ENCODE data around the gene PDXDC1. TPM values are rescaled to one million over a fixed set of nuclear protein-coding genes. Genes with fewer than 3 reads are reported as not detected.
"Not testable (repeated sequence)": the region's sequence is repeated elsewhere in the genome, so short reads cannot be mapped to it uniquely, and the experiment has no call there.

Gene PDXDC1
- total RNA-seq, 1 donor from 2014 or later = 123 TPM

DNA sequence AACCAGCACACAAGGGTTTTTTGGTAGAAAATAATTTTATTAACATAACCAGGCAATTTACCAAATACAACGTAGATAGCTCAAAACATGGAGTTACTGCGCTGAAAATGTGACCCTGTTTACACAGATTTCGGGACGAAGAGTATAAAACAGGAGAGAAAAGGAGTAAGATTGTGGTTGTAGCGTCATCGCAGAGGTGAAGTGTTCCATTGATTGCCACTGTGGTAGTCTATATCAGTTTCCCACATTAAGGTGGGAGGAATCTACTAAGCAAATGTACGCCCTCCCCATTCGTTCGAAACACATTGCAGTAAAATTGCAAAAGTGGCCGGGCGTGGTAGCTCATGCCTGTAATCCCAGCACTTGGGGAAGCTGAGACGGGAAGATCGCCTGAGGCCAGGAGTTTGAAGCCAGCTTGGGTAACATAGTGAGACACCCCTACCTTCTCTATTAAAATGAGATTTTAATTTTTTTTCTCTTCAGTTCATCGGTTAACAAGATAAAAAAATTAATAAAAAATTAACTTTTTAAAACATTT lies 972 bp upstream of the PDXDC1 start:
- Histone ChIP-seq H3K4me2 (ENCODE audit: low read length) (peak overlapping the region; percentile 97), H3K4me3 (ENCODE audit: insufficient read depth, low read depth, low read length) (peak overlapping the region; percentile 77), H3K79me2 (ENCODE audit: insufficient read depth, low read length) (peaks cover 41% of the 10 kb centered on the region), H3K9ac (ENCODE audit: low read length) (peak overlapping the region; percentile 92), H4K20me1 (ENCODE audit: insufficient read depth, low read length) (peaks cover 30% of the 10 kb centered on the region)
- not testable (repeated sequence) for FAIRE-seq; H3K27ac ChIP-seq (ENCODE audit: low read depth, low read length); H3K27me3 ChIP-seq (ENCODE audit: insufficient read depth, low read length); H2AFZ ChIP-seq (ENCODE audit: low read depth, low read length); H3K4me1 ChIP-seq (ENCODE audit: insufficient read depth, low read length); H3K36me3 Mint-ChIP-seq (ENCODE audit: low read depth, unreplicated experiment); DNase-seq (ENCODE audit: low read depth); H3K36me3 ChIP-seq (ENCODE audit: insufficient read depth, low read length); H3K9me3 ChIP-seq (ENCODE audit: insufficient read depth, low read depth, low read length); H3K4me1 Mint-ChIP-seq (ENCODE audit: low read depth, unreplicated experiment); H3K9me3 Mint-ChIP-seq (ENCODE audit: unreplicated experiment); H3K27ac Mint-ChIP-seq (ENCODE audit: unreplicated experiment); H3K27me3 Mint-ChIP-seq (ENCODE audit: low read depth, unreplicated experiment)
- peak overlapping the region; percentile 91 for H3K4me3 Mint-ChIP-seq (ENCODE audit: unreplicated experiment)

DNA sequence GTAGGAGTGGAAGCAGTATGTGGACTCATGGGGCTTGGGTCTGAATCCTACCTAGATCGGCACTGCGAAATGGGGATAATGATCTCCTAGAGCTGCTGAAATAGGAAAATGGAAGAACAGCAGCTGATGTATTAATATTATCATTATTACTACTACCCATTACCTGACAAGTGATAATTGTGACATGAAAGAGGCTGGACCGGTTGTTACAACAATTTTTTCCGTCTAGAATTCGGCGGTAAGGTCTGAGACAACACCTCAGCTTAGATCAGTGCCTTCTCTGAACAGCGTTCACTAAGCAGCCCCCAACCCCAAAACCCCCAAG lies 533 bp upstream of the PDXDC1 start:
- Histone ChIP-seq H3K4me3 (ENCODE audit: insufficient read depth, low read depth, low read length) (peak overlapping the region; percentile 77), H3K9ac (ENCODE audit: low read length) (peak overlapping the region; percentile 92), H3K79me2 (ENCODE audit: insufficient read depth, low read length) (peaks cover 45% of the 10 kb centered on the region), H3K4me2 (ENCODE audit: low read length) (peak overlapping the region; percentile 97), H4K20me1 (ENCODE audit: insufficient read depth, low read length) (peaks cover 35% of the 10 kb centered on the region), H2AFZ (ENCODE audit: low read depth, low read length) (peak overlapping the region; percentile 78)
- not testable (repeated sequence) for H3K36me3 Mint-ChIP-seq (ENCODE audit: low read depth, unreplicated experiment); H3K4me1 Mint-ChIP-seq (ENCODE audit: low read depth, unreplicated experiment); H3K9me3 Mint-ChIP-seq (ENCODE audit: unreplicated experiment); FAIRE-seq; H3K36me3 ChIP-seq (ENCODE audit: insufficient read depth, low read length); H3K9me3 ChIP-seq (ENCODE audit: insufficient read depth, low read depth, low read length); H3K27me3 Mint-ChIP-seq (ENCODE audit: low read depth, unreplicated experiment); H3K27ac ChIP-seq (ENCODE audit: low read depth, low read length); DNase-seq (ENCODE audit: low read depth); H3K4me1 ChIP-seq (ENCODE audit: insufficient read depth, low read length); H3K27me3 ChIP-seq (ENCODE audit: insufficient read depth, low read length)
- Mint-ChIP-seq H3K4me3 (ENCODE audit: unreplicated experiment) (peak overlapping the region; percentile 91), H3K27ac (ENCODE audit: unreplicated experiment) (peak overlapping the region; percentile 42)

DNA sequence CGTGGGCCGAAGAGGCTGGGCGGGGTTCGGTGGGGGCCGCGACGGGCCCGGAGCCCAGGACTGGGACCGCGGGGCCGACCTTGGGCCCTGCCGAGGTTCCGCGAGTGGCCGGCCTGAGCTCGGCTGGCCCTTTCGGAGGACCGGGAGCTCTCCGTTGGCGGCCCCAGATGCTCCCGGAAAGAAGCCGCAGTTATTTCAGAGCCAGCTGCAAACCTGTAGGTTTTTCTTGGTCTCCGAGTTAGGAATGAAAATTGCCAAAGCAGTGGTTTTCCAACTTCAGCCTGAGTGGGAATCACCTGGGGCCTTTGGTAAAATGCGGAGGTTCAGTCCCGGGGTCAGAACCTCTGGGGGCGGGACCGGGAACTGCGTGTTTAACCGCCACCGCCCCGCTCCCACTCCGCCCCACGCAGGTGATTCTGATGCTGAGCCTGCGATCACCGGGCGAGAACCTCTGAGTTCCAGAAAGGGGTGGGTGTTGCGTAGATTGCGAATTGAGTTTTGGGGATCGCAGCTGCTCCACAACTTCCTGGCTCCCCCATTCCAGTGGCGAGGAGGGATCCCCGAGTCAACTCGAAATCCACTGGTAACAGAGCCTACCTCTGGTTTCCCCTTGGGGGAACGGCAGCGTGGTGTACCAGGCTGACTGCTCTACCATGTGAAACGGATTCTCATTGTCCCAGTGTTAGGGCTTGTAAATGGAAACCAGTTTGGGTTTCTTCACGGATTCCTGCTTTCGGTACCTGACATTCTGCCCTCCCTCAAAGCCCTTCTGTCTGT lies 780 bp downstream of the PDXDC1 start:
- H3K36me3 Mint-ChIP-seq (ENCODE audit: low read depth, unreplicated experiment); H3K4me1 ChIP-seq (ENCODE audit: insufficient read depth, low read length); H3K27me3 Mint-ChIP-seq (ENCODE audit: low read depth, unreplicated experiment); FAIRE-seq; H3K9me3 Mint-ChIP-seq (ENCODE audit: unreplicated experiment); H3K36me3 ChIP-seq (ENCODE audit: insufficient read depth, low read length); H3K9me3 ChIP-seq (ENCODE audit: insufficient read depth, low read depth, low read length); DNase-seq (ENCODE audit: low read depth); H3K27me3 ChIP-seq (ENCODE audit: insufficient read depth, low read length): not testable (repeated sequence)
- H3K9ac ChIP-seq (ENCODE audit: low read length) = peak overlapping the region; percentile 92
- Mint-ChIP-seq H3K27ac (ENCODE audit: unreplicated experiment) (peak overlapping the region; percentile 87), H3K4me1 (ENCODE audit: low read depth, unreplicated experiment) (peaks cover 13% of the 10 kb centered on the region), H3K4me3 (ENCODE audit: unreplicated experiment) (peak overlapping the region; percentile 96)
- H3K4me2 ChIP-seq (ENCODE audit: low read length) = peak overlapping the region; percentile 97
- H3K4me3 ChIP-seq (ENCODE audit: insufficient read depth, low read depth, low read length) = peak overlapping the region; percentile 77
- peak overlapping the region; percentile 70 for H3K27ac ChIP-seq (ENCODE audit: low read depth, low read length)
- peaks cover 58% of the 10 kb centered on the region for H3K79me2 ChIP-seq (ENCODE audit: insufficient read depth, low read length)
- peak overlapping the region; percentile 78 for H2AFZ ChIP-seq (ENCODE audit: low read depth, low read length)
- peaks cover 48% of the 10 kb centered on the region for H4K20me1 ChIP-seq (ENCODE audit: insufficient read depth, low read length)

DNA sequence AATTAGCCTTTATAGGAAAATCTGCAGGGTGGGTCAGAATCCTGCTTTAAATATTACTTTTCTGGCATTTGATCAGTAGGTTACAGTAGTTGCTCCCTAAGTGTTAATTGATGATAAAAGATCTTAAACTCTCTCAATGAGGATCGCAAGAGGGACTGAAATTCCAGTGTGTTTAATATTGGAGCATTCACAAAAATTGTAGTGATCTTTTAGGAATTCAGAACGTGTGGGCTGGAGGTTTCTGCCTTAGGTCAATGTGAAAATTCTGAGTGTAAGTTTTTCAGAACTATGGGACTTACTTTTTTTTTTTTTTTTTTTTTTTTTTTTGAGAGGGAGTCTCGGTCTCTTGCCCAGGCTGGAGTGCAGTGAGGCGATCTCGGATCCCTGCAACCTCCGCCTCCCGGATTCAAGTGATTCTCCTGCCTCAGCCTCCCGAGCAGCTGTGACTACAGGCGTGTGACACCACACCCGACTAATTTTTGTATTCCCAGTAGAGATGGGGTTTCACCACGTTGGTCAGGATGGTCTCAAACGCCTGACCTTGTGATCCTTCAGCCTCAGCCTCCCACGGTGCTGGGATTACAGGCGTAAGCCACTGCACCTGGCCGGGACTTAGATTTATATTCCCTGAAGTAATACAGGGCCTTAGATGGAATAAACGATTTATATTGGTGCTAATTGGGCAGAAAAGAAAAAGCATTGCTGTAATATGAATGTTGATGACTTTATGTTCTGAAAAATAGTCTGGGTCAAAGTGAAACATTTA lies 2.3 kb downstream of the PDXDC1 start:
- H3K27ac Mint-ChIP-seq (ENCODE audit: unreplicated experiment) = not testable (repeated sequence)
- peaks cover 73% of the 10 kb centered on the region for H3K79me2 ChIP-seq (ENCODE audit: insufficient read depth, low read length)

DNA sequence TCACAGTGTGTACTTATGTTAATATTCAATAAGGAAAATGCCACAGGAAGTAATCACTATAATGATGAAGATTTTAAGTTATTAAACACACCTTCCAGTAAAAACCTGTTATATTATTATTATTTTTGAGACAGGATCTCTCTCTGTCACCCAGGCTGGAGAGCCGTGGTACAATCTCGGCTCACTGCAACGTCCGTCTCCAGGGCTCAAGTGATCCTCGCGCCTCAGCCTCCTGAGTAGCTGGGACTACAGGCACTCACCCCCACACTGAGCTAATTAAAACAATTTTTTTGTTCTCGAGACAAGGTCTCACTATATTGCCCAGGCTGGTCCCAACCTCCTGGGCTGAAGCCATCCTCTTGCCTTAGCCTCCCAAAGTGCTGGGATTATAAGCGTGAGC lies 3.5 kb downstream of the PDXDC1 start:
- Histone ChIP-seq H3K79me2 (ENCODE audit: insufficient read depth, low read length) (peaks cover 80% of the 10 kb centered on the region), H4K20me1 (ENCODE audit: insufficient read depth, low read length) (peaks cover 74% of the 10 kb centered on the region)
- DNase-seq (ENCODE audit: low read depth); H3K27me3 ChIP-seq (ENCODE audit: insufficient read depth, low read length); H3K4me2 ChIP-seq (ENCODE audit: low read length); H2AFZ ChIP-seq (ENCODE audit: low read depth, low read length); H3K27ac ChIP-seq (ENCODE audit: low read depth, low read length); FAIRE-seq; H3K9me3 Mint-ChIP-seq (ENCODE audit: unreplicated experiment); H3K4me3 Mint-ChIP-seq (ENCODE audit: unreplicated experiment); H3K27ac Mint-ChIP-seq (ENCODE audit: unreplicated experiment); H3K36me3 Mint-ChIP-seq (ENCODE audit: low read depth, unreplicated experiment); H3K9ac ChIP-seq (ENCODE audit: low read length); H3K4me3 ChIP-seq (ENCODE audit: insufficient read depth, low read depth, low read length); H3K36me3 ChIP-seq (ENCODE audit: insufficient read depth, low read length); H3K27me3 Mint-ChIP-seq (ENCODE audit: low read depth, unreplicated experiment); H3K4me1 ChIP-seq (ENCODE audit: insufficient read depth, low read length); H3K9me3 ChIP-seq (ENCODE audit: insufficient read depth, low read depth, low read length): not testable (repeated sequence)
- peaks cover 11% of the 10 kb centered on the region for H3K4me1 Mint-ChIP-seq (ENCODE audit: low read depth, unreplicated experiment)

More for the DNA sequence above, 2.3 kb downstream of the PDXDC1 start:
- H3K9ac ChIP-seq (ENCODE audit: low read length); H3K4me1 ChIP-seq (ENCODE audit: insufficient read depth, low read length); H3K36me3 Mint-ChIP-seq (ENCODE audit: low read depth, unreplicated experiment); H2AFZ ChIP-seq (ENCODE audit: low read depth, low read length); H3K27me3 ChIP-seq (ENCODE audit: insufficient read depth, low read length); H3K4me3 ChIP-seq (ENCODE audit: insufficient read depth, low read depth, low read length); H3K36me3 ChIP-seq (ENCODE audit: insufficient read depth, low read length); H3K9me3 ChIP-seq (ENCODE audit: insufficient read depth, low read depth, low read length); DNase-seq (ENCODE audit: low read depth); H3K27ac ChIP-seq (ENCODE audit: low read depth, low read length); H3K9me3 Mint-ChIP-seq (ENCODE audit: unreplicated experiment); FAIRE-seq; H3K27me3 Mint-ChIP-seq (ENCODE audit: low read depth, unreplicated experiment): not testable (repeated sequence)
- Mint-ChIP-seq H3K4me3 (ENCODE audit: unreplicated experiment) (peak overlapping the region; percentile 96), H3K4me1 (ENCODE audit: low read depth, unreplicated experiment) (peaks cover 11% of the 10 kb centered on the region)
- peaks cover 63% of the 10 kb centered on the region for H4K20me1 ChIP-seq (ENCODE audit: insufficient read depth, low read length)
- peak overlapping the region; percentile 97 for H3K4me2 ChIP-seq (ENCODE audit: low read length)

All from astrocyte (in vitro differentiated cells and primary cell).